Measurements from ENCODE around the gene CAMSAP1.
A peak's percentile ranks its signal among the peaks of the same experiment; 100 is the strongest.
"Not testable (repeated sequence)": the region's sequence is repeated elsewhere in the genome, so short reads cannot be mapped to it uniquely, and the experiment has no call there.

CAMSAP1 gene

GRCh38 chr9:135907431-135908092 is at the start of gene CAMSAP1:
TSS of gene CAMSAP1 (minus strand) at chr9:135907546. CDS start at chr9:135907159, 387 bp downstream.
- TF ChIP-seq, protein P1, sequence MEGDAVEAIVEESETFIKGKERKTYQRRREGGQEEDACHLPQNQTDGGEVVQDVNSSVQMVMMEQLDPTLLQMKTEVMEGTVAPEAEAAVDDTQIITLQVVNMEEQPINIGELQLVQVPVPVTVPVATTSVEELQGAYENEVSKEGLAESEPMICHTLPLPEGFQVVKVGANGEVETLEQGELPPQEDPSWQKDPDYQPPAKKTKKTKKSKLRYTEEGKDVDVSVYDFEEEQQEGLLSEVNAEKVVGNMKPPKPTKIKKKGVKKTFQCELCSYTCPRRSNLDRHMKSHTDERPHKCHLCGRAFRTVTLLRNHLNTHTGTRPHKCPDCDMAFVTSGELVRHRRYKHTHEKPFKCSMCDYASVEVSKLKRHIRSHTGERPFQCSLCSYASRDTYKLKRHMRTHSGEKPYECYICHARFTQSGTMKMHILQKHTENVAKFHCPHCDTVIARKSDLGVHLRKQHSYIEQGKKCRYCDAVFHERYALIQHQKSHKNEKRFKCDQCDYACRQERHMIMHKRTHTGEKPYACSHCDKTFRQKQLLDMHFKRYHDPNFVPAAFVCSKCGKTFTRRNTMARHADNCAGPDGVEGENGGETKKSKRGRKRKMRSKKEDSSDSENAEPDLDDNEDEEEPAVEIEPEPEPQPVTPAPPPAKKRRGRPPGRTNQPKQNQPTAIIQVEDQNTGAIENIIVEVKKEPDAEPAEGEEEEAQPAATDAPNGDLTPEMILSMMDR (IDR thresholded peaks at IDR 0.05; ENCODE audit: low read depth, low read length, missing control alignments): no peak
- H3K4me3 ChIP-seq (replicated peaks; ENCODE audit: low read depth, low read length): peak within 1 kb of the TSS; percentile 65
- peak; percentile 55 for DNase-seq (ENCODE audit: extremely low read depth, low read depth)

DNA sequence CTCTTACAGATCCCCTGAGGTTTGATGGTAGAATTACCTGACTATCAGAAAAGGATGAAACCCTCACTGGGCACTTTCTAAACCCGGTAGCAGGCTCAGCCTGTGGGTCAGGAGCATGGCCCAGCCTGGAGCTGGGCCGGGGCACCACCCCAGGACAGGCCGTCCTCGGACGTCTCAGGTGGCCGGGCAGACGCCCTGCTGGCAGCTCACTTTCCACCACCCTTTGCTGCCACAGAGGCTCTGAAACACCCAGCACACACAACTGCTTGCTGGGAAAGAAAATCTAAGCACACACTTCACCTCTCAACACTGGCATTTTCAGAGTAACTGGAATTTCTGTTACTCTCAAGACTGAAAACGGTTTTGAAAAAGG is 49.4 kb upstream of the CAMSAP1 start:
- TF ChIP-seq, protein P1 (IDR thresholded peaks at IDR 0.05; ENCODE audit: low read depth, low read length, missing control alignments): no peak
- H3K4me3 ChIP-seq (replicated peaks; ENCODE audit: low read depth, low read length): no peak overlapping the region
- DNase-seq (ENCODE audit: extremely low read depth, low read depth): no peak

DNA sequence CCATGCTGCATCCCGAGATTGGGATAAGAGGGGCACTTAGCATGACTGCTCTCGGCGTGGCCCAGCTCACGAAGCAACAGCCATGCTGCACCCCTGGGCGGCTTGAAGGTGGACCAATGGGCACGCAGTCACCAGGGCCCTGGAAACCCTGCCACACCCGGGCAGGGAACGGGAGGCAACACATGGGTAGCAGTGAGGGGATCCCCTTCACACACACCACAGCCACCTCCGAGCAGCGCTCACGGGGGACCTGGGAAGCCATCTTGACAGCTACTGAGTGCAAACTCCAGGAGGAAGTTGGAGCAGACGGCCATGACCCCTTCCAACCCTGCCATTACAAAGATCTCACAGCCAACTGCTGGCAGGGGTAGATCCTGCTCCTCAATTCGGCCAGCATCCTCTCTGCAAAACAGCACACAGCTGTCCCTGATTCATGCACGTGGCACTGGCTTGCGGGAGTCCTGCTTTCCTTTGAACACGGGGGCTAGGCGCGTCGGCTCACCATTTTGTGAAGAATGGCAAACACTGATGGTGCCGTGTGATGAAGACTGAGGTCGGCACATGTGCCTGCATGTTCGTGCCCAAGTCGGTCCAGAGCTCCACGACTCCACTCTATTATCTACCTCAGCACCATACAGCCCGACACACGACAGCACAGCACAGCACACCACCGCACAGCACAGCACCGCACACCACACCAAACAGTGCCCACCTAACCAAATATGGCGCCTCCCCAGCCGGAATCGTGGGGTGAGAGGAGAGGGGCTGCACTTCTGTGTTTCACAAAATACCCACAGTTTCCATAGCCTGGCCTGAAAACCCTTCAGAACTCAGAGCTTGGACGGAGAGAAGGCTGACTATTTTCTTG is 48.8 kb upstream of the CAMSAP1 start:
- DNase-seq (ENCODE audit: extremely low read depth, low read depth): no peak
- no peak overlapping the region for H3K4me3 ChIP-seq (replicated peaks; ENCODE audit: low read depth, low read length)
- TF ChIP-seq, protein P1 (IDR thresholded peaks at IDR 0.05; ENCODE audit: low read depth, low read length, missing control alignments): no peak

GRCh38 chr9:135952664-135953206 is 45.4 kb upstream of the CAMSAP1 start:
- no peak overlapping the region for H3K4me3 ChIP-seq (replicated peaks; ENCODE audit: low read depth, low read length)
- no peak for DNase-seq (ENCODE audit: extremely low read depth, low read depth)

DNA sequence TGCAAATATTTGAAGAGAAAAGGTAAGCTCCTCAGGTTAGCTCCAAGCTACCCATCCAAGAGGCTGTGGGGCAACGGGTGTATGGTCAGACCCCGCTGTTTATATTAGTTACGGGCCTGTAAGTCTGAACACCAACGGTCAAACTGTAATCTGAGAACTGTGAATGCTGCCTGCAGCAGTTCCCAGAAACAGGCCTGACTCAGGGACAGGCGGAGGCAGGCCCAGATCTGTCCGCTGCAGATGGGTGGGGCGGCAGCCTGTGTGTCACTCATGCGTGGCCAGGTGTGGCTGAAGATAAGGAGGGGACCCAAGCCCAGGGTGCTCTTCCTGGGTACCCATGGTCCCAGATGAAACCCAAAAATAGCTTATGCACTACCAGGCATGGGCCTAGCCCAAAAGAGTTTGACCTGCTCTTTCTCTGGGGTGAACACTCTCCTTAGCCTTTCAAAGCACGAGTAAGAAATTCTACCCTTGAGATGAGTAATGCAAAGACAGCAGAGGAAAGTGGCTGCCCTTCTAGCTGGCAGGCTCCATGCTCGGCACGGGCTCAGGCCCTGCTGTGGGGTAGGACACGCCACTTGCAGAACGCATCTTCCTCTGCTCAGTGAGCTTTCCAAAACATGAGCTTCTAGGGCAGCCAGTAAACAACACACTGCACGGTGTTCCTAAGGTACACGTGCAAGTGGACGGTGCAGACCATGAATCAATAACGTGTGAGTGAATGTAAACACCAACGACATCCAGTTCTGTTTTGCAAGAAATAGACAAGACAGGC is 44.7 kb upstream of the CAMSAP1 start:
- TF ChIP-seq, protein P1 (IDR thresholded peaks at IDR 0.05; ENCODE audit: low read depth, low read length, missing control alignments): no peak
- H3K4me3 ChIP-seq (replicated peaks; ENCODE audit: low read depth, low read length): no peak overlapping the region
- DNase-seq (ENCODE audit: extremely low read depth, low read depth): peak; percentile 32

More at GRCh38 chr9:135952664-135953206, 45.4 kb upstream of the CAMSAP1 start:
- TF ChIP-seq, protein P1 (IDR thresholded peaks at IDR 0.05; ENCODE audit: low read depth, low read length, missing control alignments): no peak

DNA sequence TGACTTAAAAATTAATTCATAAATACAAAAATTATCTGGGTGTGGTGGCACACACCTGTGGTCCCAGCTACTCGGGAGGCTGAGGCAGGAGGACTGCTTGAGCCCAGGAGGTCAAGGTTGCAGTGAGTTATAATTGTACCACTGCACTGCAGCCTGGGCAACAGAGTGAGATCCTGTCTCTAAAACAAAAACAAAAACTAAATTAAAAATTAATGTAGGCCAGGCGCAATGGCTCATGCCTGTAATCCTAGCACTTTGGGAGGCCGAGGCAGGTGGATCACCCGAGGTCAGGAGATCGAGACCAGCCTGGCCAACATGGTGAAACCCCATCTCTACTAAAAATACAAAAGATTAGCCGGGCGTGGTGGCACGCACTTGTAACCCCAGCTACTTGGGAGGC is 44.0 kb upstream of the CAMSAP1 start:
- DNase-seq (ENCODE audit: extremely low read depth, low read depth): not testable (repeated sequence)

DNA sequence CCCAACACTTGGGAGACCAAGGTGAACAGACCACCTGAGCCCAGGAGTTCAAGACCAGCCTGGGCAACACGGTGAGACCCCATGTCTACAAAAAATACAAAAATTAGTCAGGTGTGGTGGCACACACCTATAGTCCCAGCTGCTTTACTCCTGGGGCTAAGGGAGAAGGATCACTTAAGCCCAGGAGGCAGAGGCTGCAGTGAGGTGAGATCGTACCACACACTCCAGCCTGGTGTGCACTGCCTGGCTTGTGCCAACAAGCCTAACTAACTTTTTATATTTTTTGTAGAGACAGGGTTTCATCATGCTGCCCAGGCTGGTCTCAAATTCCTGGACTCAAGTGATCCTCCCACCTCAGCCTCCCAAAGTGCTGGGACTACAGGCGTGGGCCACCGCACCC is 43.5 kb upstream of the CAMSAP1 start:
- not testable (repeated sequence) for DNase-seq (ENCODE audit: extremely low read depth, low read depth); H3K4me3 ChIP-seq (replicated peaks; ENCODE audit: low read depth, low read length)

More for the DNA sequence above, 44.0 kb upstream of the CAMSAP1 start:
- H3K4me3 ChIP-seq (replicated peaks; ENCODE audit: low read depth, low read length): not testable (repeated sequence)

All from HFF-Myc (cell line).